Activated CD4-positive, alpha-beta T cell treated with anti-CD3 and anti-CD28 coated beads, Interleukin-2, amount 50 U/mL, for 24 hours (primary cell): Measurements from ENCODE around the gene ETV6.

ENCODE experiments used
- DNase-seq, 2 donors: peaks; one replicate each; pipeline ENCODE4 v3.0.0-alpha.2; 2020; ENCODE audit warnings: low read depth in 1 of 2, low spot score in 1 of 2

Gene ETV6

DNA sequence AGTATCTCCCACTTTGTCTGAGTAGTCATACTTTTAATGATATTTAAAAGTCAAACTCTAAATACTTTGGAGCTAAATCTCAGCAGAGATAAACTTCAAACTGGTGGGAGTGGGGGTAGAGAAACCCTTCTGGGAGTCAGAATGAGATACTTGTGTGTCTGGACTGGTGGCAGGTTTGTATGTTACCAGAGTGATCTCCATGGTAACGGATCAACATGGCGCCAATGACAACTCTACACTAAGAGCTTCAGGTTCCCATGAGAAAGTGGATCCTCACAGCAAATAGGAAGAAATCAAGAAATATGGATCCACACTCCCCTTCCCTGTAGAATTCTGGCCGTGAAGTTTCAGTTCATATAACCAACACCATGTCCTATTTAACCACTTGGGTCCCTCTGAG is 121.9 kb downstream of the ETV6 start:
- DNase-seq, result no peak

DNA sequence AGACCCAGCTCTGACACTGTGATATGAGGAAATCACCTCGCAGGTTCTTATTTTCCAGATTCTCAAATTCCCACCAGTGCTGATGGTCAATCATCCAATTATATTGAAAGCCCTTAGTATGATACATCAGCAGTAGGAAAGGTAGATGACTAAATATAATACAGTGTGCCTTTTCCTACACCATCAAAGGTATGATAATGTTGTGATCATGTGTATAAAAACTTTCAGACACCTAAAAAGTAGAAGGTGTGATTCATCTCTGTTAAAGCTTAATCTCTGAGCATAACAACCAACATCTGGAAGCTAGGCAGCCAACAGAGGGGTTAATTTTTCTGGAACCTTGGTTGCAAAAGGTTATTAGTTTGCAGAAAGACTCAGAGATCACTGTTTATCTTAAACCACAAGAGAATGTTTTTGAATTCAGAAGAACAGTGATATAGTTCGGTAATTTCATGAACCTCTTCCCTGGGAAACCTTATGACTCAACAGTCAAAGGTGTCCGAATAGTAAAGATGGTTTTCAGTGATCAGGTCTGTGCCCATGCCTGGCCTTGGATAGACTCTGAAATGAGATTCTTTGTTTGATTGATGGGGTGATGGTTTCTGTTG is 122.5 kb downstream of the ETV6 start:
- DNase-seq, result no peak

- no peak for DNase-seq
Observed at GRCh38 chr12:11773889-11774677, 124.6 kb downstream of the ETV6 start.

DNA sequence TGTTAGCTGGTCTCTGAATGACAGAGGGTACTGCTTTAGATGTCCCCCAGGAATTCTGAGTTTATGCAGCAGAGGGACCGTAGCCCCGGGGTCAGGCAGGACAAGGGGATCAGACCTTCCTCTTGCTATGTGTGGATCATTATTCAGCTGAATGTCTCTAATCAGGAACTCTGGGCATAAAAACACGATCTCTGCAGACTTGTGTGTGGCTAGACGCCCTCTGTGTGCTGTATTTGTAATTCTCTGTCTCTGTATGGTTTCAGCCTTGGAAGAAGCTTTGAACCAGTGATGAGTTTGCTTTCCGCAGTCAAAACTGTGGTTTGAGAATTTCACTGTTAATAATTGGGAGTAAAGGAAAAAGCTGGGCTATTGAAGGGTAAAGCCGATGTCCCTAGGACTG is 125.3 kb downstream of the ETV6 start:
- DNase-seq, result no peak

DNA sequence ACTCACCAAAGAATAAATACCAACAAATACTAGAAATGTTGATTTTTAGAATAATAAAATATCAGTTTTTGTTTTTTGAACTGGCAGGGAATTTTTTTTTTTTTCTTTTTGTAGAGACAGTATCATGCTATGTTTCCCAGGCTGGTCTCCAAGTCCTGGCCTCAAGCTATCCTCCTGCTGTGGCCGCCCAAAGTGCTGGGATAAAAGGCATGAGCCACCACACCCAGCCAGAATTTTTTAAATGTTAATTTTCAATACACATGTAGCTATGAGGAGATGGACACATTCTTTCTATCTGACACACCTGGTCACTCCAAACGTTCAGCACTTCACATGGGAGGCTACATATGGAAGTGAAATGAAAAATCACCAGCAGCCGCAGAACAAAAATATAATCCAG is 126.8 kb downstream of the ETV6 start:
- DNase-seq, result no peak

GRCh38 chr12:11777451-11777850 is 128.0 kb downstream of the ETV6 start:
- DNase-seq, result no peak

GRCh38 chr12:11777962-11778361 is 128.5 kb downstream of the ETV6 start:
- no peak for DNase-seq

GRCh38 chr12:11778713-11779685 is 129.5 kb downstream of the ETV6 start:
- DNase-seq, result no peak

- DNase-seq, result no peak
Observed at GRCh38 chr12:11780521-11781101, 131.1 kb downstream of the ETV6 start.

GRCh38 chr12:11782914-11783420 is 133.5 kb downstream of the ETV6 start:
- no peak for DNase-seq

- DNase-seq, result no peak
Observed at GRCh38 chr12:11785712-11786111, 136.2 kb downstream of the ETV6 start.

DNA sequence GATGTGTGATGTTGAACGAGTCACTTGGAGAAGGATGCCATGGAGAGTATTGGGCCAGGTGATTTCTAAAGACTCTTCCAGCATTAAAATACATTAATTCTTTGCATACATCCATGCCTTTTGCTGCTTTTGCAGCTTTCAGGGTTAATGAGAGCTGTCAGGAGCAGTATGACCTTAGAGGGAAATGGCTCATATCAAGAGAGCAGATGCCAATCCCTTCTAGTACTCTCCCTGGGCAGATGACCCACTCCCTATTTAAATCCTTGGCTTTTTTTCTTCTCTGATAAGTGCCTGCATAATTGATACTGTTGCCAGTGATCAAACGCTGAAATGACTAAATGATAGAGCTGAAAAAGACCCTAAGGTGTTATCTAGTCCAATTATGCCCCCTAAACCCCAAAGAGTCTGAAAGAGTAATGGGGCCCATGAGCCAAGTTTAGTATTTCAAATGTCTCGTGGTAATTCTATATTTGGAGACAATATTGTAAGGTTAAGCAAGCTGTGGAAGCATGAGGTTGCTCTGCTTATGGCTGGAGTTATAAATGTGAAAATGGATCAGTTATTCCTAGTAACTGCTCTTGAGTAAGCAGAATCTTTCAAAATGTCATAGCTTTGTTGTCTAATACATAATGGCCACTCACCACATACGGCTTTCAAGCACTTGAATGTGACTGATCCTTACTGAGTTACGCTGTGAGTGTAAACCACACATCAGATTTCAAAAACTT is 137.3 kb downstream of the ETV6 start:
- DNase-seq, result no peak

- DNase-seq, result no peak
Observed at GRCh38 chr12:11787437-11787836, 138.0 kb downstream of the ETV6 start.

DNA sequence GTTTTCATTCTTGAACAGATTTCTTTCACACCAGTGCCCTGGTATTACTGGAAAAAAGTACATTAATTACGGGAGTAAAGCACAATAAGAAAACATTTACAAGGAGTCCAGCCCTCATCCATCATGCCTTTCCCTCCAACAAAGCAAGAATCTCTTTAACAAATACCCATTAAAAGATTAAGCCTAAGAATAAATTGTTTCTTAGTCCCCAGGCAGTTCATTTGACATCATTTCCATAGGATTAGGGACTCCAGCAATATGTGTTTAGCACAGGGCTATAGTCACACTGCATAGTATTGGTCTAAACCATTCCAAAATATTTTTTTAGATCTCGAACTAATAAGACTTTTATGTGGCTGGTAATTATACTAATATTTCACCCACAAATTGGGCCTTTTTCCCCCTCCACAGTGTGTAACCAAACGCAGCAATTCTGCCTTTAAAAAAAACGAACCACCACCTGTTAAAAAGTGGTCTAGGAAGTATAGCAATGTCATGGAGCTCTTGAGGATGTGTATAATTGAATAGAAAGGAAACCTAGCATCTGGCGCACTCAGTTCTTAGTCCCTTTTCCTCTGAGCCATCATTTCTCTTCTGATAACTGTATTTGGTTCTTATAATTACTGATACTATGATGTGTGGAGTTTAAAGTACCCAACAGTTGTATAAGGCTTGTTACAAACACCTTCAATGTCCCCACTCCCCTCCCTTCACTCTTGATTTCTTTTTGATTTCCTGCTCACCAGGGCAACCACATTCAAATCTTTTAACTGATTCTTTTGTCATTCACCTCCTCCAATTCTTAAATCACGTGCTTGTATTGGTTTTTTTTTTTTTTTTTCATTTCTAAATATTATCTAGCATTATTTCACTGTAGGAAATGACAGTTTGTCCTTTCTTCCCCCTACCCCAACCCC is 138.7 kb downstream of the ETV6 start:
- DNase-seq, result no peak

- no peak for DNase-seq
Observed at GRCh38 chr12:11793921-11794710, 144.6 kb downstream of the ETV6 start.

DNA sequence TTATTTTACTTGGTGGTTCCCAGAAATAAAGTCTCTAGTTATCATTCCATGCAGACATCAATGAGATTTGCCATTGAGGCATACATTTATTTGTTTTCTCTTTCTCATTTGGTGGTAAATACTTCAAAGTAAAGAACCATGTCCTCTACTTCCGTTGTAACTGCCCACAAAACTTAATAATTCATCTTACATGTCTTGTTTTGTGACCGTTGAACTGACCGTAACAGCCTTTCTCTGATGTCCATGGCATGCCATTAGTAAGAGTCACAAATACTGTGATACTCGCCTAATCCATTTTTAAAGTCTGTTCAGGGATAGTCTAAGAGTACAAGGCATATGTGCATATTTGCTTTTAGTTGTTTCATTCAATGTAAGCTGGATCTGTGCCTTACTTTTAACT is 145.3 kb downstream of the ETV6 start:
- DNase-seq, result no peak

DNA sequence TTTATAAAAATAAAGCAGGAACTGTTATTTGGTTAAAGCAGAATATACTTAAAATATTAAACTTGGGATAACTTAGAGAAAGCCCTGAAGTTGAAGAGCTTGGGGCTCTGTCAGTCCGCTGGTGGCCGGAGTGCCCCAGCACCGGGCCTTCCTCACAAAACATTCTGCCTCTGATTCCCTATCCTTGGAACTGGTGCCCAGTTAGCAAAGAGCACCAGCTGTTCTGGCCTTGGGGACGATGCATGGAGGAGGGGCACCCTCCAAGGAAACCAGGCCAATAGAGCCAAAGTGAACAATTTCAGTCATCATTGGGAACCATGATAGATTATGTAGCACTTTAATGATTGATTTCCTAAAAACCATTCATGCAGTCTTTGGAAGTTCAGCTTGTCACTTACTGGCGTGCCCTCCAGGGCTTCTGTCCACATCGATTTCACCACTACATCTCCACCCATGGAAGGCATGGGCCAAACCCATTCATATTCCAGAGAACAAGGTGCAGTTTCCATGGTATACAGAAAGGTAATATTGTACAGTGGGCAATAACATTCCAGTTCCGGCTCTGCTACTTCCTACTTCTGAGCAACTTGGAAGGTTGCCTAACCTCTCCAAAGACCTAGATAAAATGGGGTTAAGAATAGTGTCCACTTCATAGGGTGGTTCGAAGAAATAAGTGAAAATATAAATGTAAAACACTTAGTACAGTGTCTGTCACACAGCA is 145.9 kb downstream of the ETV6 start:
- DNase-seq, result no peak

- no peak for DNase-seq
Observed at GRCh38 chr12:11795913-11796459, 146.5 kb downstream of the ETV6 start.
